ENCODE data around the gene PKDREJ.
"Not testable (repeated sequence)": the region's sequence is repeated elsewhere in the genome, so short reads cannot be mapped to it uniquely, and the experiment has no call there.

The PKDREJ gene, protein sequence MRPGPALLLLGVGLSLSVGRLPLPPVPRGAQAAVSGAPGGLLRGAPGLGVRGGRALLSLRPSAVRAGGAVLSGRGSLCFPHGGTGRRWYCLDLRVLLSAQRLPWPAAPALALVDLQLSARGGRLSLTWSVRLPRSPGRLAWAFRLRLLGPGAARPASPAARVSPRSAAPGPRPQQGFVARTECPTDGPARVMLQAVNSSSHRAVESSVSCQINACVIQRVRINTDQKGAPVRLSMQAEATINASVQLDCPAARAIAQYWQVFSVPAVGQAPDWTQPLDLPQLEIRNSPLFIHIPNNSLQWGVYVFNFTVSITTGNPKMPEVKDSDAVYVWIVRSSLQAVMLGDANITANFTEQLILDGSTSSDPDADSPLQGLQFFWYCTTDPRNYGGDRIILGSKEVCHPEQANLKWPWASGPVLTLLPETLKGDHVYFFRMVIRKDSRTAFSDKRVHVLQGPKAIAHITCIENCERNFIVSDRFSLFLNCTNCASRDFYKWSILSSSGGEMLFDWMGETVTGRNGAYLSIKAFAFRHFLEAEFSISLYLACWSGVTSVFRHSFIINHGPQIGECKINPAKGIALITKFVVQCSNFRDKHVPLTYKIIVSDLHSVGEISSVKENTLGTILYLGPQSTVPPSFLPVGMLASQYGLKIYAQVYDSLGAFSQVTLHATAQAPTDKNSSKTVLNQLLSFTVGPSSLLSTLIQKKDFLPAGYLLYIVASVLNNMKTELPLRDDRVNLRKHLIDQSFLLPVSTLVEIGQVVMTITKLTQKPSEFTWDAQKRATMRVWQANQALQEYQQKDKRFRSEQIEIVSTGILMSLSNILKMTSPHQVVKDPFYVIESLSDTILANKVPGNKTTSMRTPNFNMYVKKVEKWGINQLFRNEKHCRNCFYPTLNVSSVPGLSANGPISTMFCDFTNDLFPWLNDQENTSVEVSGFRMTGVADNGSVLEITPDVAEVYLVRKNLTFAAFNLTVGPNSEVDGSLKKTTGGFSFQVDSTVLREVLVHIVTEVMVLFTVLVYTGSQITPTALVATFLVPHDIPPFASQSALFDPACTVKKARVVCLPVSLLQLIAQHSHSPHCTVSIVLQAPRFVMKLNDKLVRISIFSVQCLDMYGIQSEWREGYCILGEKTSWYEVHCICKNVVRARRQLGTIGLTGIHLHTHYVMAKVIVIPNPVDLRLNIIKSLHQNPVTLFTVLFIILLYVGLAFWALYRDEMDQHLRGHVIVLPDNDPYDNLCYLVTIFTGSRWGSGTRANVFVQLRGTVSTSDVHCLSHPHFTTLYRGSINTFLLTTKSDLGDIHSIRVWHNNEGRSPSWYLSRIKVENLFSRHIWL (N-terminal part only)

DNA sequence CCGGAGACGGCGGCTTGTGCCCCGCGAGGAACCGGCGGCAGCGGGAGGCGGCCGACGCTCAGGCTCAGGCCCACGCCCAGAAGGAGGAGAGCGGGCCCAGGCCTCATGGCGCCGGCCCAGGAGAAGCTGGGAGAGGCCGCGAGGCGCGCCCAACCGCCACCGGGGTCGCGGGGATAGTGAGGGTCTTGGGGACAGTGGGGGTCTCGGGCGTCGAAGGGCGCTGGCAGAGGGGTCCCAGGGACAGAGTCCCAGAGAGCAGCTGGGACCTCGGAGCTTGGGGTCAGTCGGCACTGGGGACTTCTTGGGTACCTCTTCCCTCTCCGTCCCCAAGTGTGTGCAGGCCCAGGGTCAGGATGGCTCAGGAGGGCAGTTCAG is at the start of gene PKDREJ:
PKDREJ (minus strand) TSS at position 128 of the 375 bp plus-strand sequence; CDS start at position 107, 21 bp downstream.
- no peak for DNase-seq (ENCODE audit: low read depth)

DNA sequence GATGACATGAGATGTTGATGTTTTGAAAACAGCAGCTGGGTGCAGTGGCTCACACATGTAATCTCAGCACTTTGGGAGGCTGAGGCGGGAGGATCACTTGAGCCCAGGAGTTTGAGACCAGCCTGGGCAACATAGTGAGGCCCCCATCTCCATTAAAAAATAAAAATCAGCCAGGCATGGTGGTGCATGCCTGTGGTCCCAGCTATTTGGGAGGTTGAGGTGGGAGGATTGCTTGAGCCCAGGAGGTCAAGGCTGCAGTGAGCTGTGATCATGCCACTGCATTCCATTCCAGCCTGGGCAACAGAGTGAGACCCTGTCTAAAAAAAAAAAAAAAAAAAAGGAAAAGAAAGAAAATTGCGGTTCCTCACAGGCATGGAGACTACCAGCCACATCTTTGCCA is 49.7 kb upstream of the PKDREJ start:
- not testable (repeated sequence) for DNase-seq (ENCODE audit: low read depth)

DNA sequence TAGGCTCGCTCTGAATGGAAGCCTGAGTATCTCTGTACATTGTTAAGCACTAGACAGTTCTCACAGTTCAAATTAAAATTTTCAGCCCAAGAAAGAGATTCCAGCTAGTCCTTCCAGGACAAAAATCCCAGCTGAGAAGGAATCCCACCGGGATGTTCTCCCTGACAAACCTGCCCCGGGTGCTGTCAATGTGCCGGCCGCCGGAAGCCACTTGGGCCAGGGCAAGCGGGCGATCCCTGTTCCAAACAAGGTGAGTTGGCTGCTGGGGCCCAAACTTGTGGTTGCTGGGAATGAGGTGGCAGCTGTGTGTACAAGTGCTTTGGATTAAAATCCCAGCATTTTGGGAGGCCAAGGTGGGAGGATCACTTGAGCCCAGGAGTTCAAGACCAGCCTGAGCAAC is 48.9 kb upstream of the PKDREJ start:
- DNase-seq (ENCODE audit: low read depth), result no peak

DNA sequence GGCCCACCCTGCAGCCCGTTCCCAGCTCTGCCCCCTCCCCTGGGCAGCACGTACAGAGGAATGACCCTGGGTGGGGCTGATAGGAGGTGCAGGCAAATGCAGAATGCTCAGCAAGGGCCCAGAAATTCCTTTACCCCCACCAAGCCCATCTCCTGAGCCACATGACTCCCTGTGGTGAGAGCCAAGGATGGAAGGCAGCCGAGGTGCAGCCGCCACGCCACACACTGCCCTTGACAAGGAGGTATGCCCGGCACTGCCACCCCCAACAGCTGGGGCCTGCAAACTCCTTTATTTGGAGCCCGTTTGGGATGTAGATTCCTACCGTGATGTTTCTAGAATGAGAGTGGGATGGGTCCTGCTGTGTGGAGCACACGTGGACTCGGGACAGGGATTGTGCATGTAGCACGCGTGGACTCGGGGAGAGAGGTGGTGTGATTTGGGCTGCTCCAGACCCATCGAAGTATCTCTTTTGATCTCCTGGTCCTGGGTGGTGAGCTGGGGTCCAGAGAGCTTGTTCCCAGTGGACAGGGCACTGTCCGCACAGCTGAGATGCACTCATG is 46.5 kb upstream of the PKDREJ start:
- no peak for DNase-seq (ENCODE audit: low read depth)

DNA sequence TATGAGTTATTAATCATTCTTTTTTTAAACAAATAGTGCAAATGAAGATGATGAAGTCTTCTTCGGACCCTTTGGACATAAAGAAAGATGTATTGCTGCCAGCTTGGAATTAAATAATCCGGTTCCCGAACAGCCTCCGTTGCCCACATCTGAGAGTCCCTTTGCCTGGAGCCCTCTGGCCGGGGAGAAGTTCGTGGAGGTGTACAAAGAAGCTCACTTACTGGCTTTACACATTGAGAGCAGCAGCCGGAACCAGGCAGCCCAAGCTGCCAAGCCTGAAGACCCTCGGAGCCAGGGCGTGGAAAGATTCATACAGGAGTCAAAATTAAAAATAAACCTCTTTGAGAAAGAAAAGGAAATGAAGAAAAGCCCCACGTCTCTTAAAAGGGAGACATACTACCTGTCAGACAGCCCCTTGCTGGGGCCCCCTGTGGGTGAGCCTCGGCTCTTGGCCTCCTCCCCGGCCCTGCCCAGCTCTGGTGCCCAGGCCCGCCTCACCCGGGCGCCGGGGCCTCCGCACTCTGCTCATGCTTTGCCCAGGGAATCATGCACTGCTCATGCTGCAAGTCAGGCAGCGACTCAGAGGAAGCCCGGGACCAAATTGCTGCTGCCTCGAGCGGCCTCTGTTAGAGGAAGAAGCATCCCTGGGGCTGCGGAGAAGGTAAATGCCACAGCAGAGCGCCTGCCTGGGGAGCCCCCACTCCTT is 45.3 kb upstream of the PKDREJ start:
- no peak for DNase-seq (ENCODE audit: low read depth)

DNA sequence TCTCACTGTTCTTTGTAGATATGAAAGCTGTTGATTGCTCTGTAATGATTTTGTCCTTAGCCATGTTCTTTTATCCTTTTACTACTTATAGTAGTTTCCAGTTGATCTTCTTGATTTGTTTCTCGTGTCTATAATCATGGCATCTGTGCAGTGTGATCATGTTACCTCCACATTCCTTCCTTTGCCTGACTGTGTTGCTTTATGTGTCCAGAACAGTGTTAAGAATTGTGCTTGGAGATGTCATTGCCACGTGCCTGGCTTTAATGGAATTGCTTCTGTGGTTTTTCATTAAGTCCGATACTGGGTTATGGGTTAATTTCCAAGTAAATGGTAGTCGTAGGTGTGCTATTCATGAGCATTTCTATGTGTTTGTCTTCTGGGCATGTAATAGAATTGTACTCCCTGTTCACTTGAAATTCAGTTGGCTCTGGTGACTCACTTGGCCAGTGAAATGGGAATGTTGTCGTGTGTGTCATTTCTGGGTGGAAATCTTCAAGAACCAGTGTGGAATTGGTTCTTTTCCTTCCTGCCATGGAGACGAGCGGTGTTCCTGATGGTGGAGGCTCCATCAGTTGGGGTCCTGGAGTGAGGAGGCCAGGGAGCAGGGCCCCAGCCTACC is 40.3 kb upstream of the PKDREJ start:
- DNase-seq (ENCODE audit: low read depth), result no peak

DNA sequence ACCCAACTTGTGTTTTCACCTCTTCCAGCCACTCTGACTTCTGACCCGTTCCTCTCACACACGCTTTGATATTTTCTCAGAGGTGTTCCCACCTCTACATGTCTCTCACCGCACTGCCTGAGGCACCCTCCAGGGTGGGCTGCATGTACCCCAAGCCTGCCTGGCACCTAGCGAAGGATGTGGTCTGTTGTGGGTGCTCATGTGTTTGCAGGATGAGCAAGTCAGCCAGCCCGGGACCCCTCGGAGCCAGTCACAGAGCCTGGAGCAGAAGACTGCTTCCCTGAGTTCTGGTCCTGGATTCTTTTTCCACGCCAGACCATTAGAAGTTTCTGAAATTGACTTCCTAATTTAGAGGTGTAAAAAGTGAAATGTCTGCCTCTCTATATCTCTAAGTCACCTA is 37.3 kb upstream of the PKDREJ start:
- DNase-seq (ENCODE audit: low read depth), result no peak

DNA sequence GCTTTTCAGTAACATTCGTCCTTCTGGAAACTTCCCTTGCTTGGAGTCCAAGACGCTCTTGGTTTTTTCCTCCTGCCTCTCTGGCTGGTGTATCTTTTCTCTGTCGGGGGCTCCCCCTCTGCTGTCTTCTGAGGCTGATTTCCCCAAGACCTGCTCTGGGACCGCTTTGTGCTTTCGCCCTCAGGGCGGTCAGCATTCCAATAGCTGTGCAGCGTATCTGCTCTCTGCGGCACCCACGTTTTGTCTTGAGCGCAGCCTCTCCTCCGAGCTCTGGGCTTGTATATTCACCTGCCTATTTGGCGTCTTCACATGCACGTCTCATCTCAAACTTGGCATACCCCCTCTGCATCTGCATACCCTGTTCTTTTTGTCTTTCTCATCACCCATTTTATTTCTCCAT is 36.0 kb upstream of the PKDREJ start:
- DNase-seq (ENCODE audit: low read depth), result no peak

DNA sequence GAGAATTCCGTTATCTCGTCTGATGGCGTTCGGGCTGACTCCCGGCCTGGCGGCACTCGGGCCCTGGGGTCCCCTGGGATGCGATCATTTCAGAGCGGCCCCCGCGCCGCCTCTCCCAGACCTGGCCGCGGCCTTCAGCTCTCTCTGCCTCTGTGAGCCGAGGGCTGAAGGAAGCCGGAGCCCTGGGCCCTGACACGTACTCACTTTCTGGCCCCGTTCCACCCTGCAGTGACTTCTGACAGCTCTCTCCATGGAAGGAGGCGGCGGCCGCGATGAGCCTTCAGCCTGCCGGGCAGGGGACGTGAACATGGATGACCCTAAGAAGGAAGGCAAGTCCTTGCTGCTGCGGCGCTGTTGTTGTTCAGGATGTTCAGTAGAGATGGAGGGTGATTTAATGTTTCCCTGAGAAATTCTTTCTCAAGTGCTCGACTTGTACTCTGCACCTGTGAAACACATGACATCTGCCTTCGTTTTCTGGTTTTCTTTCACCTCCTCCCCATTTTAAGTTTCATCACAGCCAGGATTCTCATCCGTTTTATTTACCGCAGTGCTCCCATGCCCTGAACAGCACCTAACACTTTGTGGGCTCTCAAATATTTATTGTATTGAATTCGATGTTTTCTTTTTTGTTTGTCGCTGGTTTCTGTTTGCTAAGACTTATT is 34.1 kb upstream of the PKDREJ start:
- no peak for DNase-seq (ENCODE audit: low read depth)

DNA sequence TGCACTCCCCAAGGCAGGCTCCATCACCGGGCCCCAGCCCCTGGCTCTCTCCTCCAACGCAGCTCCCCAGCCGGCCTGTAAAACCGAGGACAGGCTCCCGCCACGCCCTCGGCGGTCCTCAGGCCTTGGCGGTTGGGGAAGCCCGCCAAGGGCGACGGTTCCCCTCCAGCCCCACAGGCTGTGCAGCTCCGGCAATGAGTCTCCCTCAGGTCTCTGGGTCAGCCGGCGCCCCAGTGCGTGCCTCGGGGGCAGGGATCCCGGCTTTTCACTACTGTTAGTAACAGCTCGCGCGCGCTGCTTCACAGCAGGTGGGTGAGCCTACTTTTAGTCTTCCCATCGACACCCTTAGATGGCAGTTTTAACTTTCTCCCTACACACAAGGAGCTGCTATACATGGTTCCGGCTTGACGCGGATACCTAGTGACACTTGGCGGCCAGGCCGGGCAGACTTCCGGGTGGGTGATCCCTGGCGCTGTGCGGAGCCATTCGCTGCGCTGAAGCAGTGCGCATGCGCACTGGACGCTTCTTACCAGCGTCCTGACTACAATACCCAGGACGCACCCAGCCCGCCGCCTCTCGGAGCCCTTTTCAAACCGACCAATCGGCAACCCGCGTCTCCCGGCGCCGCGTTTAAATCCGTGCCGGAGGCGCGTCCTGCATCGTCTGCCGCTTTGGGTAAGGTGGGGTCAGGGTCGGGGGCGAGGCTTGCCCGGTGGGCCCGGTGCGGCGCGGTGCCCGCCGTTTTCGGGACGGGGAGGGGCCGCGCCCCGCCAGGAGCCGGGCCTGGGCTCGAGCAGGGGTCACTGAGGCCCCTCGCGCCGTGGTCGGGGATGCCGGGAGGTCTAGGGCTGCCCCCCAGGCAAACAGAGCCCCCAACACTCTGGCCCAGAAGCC is 33.4 kb upstream of the PKDREJ start, which contains the start of gene GTSE1:
GTSE1 (plus strand) TSS at position 614 of the 894 bp plus-strand sequence. CDS start 531 bp downstream, outside the sequence.
- DNase-seq (ENCODE audit: low read depth), result peak; percentile 85

DNA sequence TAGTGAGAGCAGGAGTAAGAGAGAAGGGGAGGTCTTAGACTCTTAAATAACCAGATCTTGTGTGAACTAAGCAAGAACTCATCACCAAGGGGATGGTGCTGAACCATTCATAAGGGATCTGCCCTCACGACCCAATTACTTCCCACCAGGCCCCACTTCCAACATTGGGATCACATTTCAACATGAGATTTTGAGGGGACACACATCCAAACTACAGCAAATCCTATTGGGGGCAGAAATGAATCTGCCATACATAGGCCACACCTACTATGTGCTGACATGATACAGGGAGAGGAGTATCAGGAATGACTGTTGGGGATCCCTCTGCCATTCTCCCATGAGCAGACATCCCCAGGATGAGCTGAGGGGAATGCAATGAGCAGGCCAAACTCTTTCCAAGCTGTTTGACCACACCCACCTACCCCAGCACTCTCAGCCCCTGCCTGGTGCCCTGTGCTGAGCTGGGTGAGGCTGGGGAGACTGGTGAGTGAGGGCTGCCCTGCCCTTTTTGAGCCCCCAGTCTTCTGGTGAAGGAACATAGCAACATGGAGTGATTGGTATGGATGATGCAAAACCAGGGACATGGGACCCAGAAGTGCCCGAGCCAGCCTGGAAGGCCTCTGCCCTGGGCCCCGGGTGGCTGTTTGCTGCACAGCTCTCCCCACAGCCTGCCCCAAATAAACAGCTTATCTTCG is 32.3 kb upstream of the PKDREJ start:
- DNase-seq (ENCODE audit: low read depth), result no peak

DNA sequence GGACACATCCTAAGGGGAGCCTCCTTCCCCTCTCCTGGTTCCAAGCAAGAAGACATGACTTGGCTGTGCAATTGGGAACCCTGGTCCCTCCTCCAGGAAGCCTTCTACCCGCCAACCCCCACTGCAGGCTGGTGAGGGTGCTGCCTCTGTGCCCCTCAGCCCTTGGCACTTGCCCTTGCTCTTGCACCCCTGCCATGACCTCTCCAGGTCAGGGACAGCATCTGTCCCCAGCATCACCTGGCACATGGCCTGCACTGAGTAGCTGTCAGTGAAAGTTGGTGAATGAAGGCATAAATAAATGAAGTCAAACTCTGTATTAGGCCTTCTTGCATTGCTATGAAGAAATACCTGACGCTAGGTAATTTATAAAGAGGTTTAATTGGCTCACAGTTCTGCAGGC is 31.6 kb upstream of the PKDREJ start:
- DNase-seq (ENCODE audit: low read depth), result no peak

DNA sequence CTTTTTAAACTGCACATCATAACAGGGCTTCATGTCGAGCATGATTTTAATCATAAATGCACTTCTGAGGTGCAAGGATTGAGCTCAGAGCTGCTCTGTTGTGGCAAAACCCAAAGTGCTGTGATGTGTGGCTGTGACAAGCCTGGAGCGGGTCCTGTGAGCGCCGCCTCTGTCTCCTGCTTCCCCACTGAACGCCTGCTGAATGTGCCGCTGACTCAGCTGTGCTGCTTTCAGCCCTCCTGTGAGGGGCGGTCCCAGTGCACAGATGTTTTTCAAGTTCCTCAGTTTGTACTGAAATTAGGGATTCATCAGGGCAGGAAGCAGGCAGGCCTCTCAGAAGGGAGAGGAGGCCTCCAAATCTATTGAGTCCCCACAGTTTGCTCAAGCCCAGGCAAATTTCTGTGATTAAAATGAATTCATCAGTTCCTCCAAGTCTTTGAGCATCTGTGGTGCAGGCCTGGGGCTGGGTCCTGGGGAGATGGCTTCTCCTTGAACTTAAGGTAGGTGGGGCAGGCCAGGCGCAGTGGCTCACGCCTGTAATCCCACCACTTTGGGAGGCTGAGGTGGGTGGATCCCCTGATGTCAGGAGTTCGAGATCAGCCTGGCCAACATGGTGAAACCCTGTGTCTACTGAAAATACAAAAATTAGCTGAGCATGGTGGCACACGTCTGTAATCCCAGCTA is 30.6 kb upstream of the PKDREJ start:
- DNase-seq (ENCODE audit: low read depth), result no peak

DNA sequence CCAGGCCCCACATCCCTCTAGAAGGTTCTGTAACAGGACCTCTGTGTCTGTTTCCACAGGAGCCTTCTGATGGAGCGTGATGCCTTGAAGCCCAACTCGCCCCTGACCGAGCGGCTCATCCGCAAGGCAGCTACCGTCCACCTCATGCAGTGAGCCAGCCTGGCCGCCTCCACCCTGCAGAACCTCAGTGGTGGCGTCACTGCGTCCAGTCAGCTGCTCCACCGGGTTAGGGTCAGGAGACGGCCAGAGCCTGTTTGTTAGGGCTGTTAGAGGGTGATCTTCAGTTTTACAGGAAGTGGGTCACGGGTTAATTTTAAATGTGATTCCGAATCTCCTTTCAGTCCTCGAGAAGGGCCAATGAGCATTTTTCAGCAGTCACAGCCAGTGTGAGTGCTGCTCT is 29.6 kb upstream of the PKDREJ start:
- no peak for DNase-seq (ENCODE audit: low read depth)

DNA sequence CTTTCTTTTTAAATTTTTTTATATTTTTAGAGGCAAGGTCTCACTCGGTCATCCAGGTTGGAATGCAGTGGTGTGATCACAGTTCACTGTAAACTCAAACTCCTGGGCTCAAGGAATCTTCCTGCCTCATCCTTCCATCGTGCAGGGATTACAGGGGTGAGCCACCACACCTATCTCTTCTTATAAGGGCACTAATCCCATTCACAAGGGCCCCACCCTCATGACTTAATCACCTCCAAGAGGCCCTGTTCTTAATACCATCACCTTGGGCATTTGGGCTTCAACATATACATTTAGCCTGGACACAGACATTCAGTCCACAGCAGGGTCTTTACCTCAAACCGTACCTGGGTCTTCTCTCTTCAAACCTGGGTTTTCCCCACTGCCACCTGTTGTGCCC is 29.0 kb upstream of the PKDREJ start:
- no peak for DNase-seq (ENCODE audit: low read depth)

DNA sequence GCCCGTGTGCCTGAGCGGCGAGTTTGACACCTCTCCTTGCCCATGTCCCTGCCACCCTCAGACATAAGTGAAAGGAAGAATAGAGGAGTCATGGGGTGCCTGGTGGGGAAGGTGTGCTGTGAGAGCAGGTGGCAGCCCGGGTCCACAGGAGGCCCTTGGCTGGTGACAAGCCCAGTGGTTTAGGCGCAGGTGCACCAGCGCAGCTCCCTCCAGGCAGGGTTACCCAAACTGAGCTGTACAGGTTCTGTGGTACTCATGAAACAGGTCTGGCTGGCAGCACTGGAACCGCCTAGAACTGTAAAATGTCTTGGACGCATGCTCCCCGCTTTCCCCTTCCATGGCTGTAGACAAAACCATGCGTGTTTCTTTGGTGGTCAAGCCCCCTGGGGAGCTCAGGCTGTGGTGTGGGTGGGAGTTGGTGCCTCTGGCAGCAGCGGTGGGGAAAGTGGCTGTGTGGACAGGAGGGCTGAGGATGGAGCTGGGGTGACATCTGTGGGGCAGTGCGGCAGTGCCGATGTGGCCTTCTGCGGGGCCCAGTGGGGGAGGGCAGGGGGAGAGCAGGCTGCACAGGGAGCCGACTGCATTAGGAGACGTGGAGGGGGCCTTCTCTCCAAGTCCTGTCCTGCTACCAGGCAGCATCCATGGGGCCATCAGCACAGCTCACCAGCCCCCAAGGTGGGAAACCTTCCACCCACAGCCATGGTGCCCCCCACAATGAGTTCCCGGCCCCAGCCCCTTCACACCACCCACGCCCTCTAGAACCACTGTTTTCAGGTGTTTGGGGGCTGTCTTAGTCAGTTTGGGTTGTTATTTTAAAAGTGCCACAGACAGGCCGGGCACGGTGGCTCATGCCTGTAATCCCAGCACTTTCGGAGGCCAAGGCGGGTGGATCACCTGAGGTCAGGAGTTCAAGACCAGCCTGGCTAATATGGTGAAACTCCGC is 28.0 kb upstream of the PKDREJ start:
- no peak for DNase-seq (ENCODE audit: low read depth)
